Stomach (tissue), 4 donors: Measurements from ENCODE around the gene RBM14.

Experiments used
- EP300 ChIP-seq: sonication (generic); formaldehyde crosslinking; IDR thresholded peaks from one replicate; pipeline ENCODE4 v1.6.1; 2017; ENCODE audit warnings: antibody characterized with exemption
- POLR2A ChIP-seq, 4 donors: fragments of 450-650 bp; IDR thresholded peaks; one replicate each; pipeline ENCODE4 v1.6.1; 2016; ENCODE audit warnings: antibody characterized with exemption in 4 of 4, control low read depth in 2 of 4, mild to moderate bottlenecking in 1 of 4, moderate library complexity in 1 of 4
- POLR2AphosphoS5 ChIP-seq, 3 donors: sonication (generic); formaldehyde crosslinking; IDR thresholded peaks; one replicate each; pipeline ENCODE4 v1.6.1; 2016; ENCODE audit warnings: antibody characterized with exemption in 3 of 3
- TF ChIP-seq, protein P1 (sequence below), 7 experiments: fragments of 450-650 bp in 4 of 7; fragments of 200-600 bp in 3 of 7; sonication (generic) in 3 of 7; IDR thresholded peaks; one replicate each; pipeline ENCODE4 v1.5.1; 2016 to 2019; ENCODE audit warnings: antibody characterized with exemption in 7 of 7, control low read depth in 2 of 7, mild to moderate bottlenecking in 1 of 7

DNA sequence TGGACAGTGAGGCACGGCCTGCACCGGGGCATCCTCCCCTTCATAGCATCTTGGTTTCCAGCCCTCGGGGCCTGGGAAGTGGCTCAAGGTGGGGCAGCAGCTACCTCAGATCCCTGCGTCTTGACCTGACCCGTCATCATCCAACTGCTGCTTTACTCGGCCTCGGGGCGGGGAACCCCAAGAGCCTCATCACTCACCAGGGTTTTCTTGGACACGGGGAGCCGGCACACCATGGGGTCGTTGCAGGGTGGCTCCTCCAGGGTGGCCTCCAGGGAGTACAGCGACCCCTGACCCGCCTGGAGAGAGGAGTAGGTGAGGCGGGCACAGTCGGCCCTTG lies 48.7 kb upstream of the RBM14 start:
- TF ChIP-seq, protein P1, sequence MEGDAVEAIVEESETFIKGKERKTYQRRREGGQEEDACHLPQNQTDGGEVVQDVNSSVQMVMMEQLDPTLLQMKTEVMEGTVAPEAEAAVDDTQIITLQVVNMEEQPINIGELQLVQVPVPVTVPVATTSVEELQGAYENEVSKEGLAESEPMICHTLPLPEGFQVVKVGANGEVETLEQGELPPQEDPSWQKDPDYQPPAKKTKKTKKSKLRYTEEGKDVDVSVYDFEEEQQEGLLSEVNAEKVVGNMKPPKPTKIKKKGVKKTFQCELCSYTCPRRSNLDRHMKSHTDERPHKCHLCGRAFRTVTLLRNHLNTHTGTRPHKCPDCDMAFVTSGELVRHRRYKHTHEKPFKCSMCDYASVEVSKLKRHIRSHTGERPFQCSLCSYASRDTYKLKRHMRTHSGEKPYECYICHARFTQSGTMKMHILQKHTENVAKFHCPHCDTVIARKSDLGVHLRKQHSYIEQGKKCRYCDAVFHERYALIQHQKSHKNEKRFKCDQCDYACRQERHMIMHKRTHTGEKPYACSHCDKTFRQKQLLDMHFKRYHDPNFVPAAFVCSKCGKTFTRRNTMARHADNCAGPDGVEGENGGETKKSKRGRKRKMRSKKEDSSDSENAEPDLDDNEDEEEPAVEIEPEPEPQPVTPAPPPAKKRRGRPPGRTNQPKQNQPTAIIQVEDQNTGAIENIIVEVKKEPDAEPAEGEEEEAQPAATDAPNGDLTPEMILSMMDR (IDR thresholded peaks at IDR 0.05): no peak
- TF ChIP-seq POLR2A (IDR thresholded peaks at IDR 0.05) (no peak), EP300 (no peak), POLR2AphosphoS5 (IDR thresholded peaks at IDR 0.05) (no peak)
